Fibroblast of lung (primary cell): ENCODE measurements around the gene SCRN2.

Source experiments
- EZH2 ChIP-seq: IDR thresholded peaks from 2 replicates; pipeline ENCODE4 v1.5.1; 2012; ENCODE audit warnings: low read length, control low read depth, mild to moderate bottlenecking; ENCODE audit errors: missing control alignments
- TF ChIP-seq, protein P1 (sequence below), 2 donors: IDR thresholded peaks in 1 of 2; conservative IDR thresholded peaks in 1 of 2; 1 replicate in 1 of 2; 2 replicates in 1 of 2; pipeline ENCODE4 v1.5.1; 2011 to 2012; ENCODE audit warnings: low read length in 2 of 2, control low read depth in 1 of 2, inconsistent platforms in 1 of 2, low read depth in 1 of 2, mild to moderate bottlenecking in 1 of 2

- TF ChIP-seq, protein P1, sequence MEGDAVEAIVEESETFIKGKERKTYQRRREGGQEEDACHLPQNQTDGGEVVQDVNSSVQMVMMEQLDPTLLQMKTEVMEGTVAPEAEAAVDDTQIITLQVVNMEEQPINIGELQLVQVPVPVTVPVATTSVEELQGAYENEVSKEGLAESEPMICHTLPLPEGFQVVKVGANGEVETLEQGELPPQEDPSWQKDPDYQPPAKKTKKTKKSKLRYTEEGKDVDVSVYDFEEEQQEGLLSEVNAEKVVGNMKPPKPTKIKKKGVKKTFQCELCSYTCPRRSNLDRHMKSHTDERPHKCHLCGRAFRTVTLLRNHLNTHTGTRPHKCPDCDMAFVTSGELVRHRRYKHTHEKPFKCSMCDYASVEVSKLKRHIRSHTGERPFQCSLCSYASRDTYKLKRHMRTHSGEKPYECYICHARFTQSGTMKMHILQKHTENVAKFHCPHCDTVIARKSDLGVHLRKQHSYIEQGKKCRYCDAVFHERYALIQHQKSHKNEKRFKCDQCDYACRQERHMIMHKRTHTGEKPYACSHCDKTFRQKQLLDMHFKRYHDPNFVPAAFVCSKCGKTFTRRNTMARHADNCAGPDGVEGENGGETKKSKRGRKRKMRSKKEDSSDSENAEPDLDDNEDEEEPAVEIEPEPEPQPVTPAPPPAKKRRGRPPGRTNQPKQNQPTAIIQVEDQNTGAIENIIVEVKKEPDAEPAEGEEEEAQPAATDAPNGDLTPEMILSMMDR (conservative IDR thresholded peaks at IDR 0.05 in 1 of 2, IDR thresholded peaks at IDR 0.05 in 1 of 2; ENCODE audit: low read depth in 1 of 2, low read length in 2 of 2): no peak
- no peak for TF ChIP-seq EZH2
Measured at GRCh38 chr17:47871048-47871447, 30.0 kb upstream of the SCRN2 start.
